Measurements from ENCODE around the gene TMEM38B.

TMEM38B gene, protein sequence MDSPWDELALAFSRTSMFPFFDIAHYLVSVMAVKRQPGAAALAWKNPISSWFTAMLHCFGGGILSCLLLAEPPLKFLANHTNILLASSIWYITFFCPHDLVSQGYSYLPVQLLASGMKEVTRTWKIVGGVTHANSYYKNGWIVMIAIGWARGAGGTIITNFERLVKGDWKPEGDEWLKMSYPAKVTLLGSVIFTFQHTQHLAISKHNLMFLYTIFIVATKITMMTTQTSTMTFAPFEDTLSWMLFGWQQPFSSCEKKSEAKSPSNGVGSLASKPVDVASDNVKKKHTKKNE

GRCh38 chr9:105694190-105694847 is at the start of gene TMEM38B:
Gene TMEM38B (plus strand): TSS chr9:105694541. CDS start chr9:105694661, 120 bp downstream.
- peak; percentile 85 for DNase-seq (ENCODE audit: low read depth)

GRCh38 chr9:105646879-105647594 is 47.3 kb upstream of the TMEM38B start:
- DNase-seq (ENCODE audit: low read depth): no peak

DNA sequence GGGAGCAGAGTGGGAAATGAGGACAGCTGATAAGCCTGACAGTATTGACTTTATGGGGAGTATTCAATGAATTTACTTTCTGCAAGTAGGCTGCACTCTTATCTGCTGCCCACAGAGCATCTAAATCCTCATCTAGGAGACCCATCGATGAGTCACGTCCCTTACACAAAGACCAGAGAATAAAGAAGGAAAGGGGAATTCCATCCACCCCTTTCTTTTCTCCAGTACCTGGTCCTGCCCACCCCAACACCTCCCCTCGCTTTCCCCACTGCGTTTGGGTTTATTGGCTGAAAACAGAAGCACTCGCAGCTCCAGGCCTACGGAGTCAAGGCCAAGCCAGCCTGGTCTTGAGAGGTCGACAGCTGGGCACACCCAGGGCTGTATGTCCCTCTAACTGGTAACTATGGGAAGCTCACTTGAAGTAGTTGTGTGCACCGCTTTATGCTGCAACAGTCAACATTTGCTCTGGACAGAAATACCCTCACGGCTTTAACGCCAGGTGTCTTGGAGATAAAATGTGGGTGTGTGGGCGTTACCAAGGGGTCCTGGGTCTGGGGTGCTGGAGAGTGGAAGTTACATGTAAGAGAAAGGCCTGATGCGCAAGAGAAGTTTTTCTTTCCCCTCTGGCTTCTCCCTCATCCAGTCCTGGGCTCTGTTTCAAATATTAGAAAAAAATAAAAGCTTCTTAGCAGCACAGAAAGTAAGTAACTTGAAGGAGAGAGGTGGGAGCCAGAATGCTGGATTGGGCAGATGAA is 46.6 kb upstream of the TMEM38B start:
- DNase-seq (ENCODE audit: low read depth): peak; percentile 8

DNA sequence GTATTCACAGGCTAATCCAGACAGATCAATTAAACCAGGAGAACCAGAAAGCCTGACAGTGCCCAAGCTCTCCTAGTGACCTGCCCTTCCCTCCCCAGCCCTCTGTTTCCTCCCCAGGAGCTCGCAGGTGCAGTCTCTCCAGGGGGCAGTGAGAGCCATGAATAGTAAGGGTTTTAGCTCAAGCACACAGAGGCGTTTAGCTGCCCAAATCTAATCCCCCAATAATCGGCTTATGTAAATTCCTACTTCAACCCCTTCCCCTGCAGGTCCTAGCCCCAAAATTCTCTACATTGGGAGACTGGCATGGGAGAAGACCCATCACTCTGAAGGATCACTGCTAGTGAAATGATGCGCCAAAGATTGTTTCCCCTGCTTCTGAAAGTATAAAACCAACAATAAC is 42.5 kb upstream of the TMEM38B start:
- DNase-seq (ENCODE audit: low read depth): no peak

DNA sequence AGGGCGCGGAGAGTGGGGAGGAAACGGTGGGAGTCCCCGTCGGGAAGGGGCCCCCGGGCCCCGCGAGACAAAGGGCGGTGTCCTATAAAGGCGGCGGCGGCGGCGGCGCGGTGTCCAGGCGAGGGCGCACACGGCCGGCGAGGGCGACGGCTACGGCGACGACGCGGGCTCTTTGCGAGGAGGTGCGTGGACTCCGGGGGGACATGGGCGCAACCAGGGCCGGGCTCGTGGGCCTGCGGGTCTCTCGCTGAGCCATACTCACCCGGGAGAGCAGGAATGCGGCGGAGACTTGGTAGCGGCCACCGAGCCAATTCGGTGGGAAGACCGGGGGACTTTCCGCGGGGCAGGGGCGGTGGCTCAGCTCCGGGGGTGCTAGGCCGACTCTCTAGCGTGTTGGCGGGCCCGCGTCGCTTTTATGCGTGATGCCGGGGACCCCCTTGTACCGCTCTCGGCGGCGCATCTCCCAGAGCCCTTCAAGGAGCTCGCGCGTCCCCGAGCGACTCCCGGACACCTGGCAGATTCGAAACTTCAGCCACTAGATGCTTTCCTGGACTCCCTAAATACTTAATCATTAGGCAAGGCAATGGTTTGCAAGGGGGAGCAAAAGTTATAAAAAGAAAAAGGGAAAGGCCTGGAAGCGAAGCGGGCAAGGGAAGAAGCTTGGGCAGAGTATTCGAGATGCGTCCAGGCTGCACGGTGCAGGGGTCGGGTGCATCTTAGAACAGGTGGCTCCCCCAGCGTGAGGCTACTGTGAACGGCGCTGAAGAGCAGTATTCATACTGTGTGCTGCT is 38.0 kb upstream of the TMEM38B start:
- DNase-seq (ENCODE audit: low read depth): peak; percentile 30

DNA sequence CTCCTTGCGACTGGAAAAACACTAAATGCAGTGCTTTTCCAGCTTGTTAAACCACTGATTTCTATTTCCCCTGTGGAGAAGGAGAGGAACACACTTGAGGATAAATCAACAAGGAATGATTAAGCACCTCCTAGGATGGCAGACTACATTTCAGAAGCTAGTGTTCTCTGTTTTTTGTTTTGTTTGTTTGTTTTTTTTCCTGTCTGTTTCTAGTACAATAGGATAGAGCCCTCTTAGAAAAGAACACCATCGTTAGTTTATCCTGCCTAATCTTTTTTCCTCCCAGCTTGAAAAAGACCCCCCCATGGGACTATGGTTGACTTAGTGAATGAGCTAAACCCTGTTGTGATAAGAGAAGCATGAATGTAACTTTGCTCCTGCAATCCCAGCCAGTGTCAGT is 36.0 kb upstream of the TMEM38B start:
- no peak for DNase-seq (ENCODE audit: low read depth)

GRCh38 chr9:105661011-105661410 is 33.3 kb upstream of the TMEM38B start:
- no peak for DNase-seq (ENCODE audit: low read depth)

- DNase-seq (ENCODE audit: low read depth): no peak
Observed at GRCh38 chr9:105662184-105663104, 31.9 kb upstream of the TMEM38B start, which contains the start of gene TAL2. Gene TAL2 (plus strand): TSS chr9:105662457. CDS start chr9:105662497, 40 bp downstream.

DNA sequence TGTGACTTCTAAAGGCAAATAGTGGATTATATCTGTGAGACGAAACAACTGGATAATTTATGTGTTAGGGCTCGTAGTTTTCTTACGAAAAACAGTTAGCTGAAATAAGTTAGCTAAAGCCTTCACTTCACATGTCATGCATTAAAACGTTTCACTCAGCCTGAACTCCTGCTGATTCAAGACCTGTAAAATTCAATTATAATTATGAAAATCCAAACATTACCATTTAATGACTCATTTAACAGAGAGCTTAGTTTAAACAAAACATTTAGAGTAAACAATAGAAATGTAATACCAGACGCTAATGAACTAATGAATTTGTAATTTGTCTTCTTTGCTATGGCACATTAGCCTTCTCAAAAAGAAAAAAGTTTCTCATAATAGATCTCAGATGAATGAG is 30.4 kb upstream of the TMEM38B start:
- DNase-seq (ENCODE audit: low read depth): no peak

GRCh38 chr9:105667867-105668266 is 26.5 kb upstream of the TMEM38B start:
- no peak for DNase-seq (ENCODE audit: low read depth)

DNA sequence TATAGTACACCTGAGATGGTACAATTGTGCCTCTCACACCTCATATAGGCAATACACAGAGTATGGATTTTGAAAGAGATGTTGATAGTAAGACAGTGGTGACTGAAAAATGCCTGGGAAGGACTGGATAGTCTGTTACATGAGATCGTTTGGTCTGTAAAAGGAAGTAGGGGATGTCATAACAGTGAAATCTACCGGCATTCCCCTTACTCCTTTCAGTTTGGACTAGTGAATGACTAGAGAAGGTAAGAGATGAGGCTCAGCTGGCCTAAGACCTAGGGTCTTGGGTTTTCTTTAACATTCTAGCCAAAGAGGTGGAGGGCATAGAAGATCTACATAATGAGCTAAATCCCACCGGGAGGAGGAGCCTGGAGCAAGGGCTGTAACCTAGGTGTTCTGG is 24.0 kb upstream of the TMEM38B start:
- no peak for DNase-seq (ENCODE audit: low read depth)

DNA sequence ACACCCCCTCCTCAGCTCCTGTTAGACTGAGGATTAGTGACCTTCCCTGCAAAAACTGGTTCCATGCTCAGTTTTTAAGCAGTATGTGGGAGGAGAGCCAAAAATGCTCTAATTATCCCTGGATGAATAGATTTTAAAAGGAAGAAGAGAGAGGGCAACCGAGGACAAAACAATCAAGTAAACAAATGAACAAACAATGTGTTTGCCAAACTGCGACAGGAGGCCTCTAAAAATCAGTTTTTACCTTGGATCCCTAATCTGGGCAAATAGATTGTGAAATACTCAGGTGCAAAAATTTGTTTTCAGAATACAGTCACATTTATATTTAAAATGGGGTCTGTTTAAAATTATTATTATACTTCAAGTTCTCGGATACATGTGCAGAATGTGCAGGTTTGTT is 23.6 kb upstream of the TMEM38B start:
- no peak for DNase-seq (ENCODE audit: low read depth)

GRCh38 chr9:105672711-105673234 is 21.6 kb upstream of the TMEM38B start:
- no peak for DNase-seq (ENCODE audit: low read depth)

DNA sequence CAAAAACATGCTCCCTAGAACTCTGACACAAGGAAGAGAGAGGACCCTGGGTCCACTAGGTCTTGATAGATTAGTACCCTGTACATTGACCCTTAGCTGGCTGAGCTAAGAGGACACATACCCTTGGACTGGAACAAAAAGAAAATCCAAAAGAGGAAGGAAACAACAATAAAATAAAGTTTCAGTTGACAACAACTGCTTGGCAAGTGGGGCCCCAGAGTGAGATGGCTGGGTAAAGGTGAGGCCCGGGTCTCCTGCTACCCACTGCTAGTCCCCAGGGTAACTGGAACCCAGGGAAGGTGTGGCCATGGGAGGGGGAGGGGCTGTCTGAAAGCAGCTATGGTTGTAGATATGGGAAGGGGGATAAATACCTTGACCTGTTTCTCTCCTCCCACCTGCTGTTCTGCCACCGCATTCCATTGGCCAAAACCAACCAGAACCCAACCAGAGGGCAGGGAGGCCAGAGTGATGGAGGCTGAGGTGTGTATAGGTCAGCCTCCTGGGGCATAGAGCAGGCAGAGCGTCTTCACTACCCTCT is 20.4 kb upstream of the TMEM38B start:
- no peak for DNase-seq (ENCODE audit: low read depth)

DNA sequence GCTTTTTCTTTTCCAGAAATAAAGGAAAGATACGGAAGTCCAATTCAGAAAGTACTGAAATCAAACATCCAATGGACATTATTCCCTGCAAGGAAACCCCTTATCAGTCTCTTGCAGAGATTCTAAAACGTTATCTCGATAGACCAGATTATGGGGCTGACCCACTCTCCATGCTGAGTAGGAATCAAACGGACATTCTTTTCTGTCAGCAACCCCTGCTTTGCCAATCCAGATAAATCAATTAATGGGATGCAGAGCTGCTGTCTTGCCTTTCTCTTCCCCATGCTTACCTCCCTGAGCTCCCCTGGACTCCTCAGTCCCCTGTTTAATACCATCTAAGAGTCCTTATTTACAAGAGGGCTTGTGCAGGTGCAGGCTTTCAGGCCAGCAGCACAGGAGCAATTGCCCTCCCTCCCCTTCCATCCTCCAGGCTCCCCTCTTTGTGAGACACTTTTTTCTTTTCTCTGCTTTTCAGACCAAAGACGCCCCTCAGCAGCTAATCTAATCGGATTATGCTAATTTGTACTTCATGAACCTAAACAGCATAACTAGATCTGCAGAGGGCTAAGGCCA is 17.9 kb upstream of the TMEM38B start:
- no peak for DNase-seq (ENCODE audit: low read depth)

DNA sequence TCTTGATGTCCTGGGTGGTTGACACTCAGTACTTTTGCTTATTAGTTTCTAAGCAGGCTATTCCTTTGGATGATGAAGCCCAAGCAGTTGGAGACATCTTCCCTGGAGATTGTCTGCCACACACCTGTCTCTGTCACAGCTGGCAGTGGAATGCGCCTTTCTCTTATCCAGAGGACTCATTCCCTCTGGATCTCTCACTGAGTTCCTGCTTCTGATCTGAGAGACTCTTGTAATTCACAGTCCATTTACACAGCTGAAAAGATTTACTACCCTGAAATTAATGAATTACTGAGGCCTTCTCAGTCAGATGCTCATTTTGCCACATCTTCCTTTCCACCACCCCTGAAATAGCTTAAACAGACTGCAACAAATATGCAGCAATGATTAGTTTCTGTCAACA is 16.2 kb upstream of the TMEM38B start:
- DNase-seq (ENCODE audit: low read depth): no peak

DNA sequence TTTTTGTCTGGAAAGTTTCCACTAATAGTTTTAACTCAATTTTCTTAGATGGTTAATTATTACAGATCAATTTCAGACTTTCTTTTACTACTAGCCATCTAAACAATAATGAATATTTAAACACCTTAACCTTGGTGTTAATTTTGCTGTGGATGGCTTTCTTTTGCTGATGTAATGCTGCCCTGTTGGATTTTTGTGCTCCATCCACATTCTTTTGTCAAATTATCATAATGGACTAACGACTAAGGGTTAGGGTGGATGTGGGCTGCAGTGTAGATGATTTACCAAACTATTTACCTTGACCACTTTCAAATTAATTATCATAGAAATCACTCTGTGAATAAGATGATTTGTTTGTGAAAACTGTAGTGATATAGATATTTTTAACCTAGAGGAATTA is 15.6 kb upstream of the TMEM38B start:
- no peak for DNase-seq (ENCODE audit: low read depth)

DNA sequence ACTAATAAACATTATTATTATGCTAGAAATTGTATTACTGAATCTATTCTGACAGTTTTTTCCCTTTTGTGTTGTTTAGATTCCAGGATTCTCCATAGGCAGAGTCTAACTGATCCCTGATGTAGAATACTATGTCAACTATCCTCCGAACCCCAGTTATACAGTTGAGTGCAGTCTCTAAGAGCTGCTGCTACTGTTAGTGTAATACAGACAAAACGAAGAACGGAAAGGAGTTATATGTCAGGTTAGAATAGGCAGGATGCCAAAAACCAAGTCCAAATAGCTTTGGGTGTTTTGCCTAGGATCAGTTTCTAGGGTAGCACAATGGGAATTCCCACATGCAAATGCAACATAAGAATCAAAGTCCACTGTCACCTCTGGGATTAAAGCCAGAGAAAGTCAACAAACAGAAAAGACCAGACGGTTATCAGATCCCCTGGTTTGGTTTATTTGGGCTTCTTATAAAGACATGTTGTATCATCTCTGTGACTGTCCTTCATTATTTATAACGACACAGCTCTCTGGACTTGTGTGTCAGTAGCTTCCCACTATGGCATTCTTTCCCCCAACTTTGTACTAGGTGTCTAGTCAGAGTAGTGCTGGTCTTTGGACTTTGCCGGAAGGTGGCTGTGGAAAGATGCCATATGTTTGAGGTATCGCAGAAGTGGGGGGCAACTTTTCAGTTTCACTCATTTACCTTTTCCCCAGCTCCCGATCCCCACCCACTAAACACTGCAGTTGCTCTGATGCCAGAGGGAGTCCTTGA is 14.9 kb upstream of the TMEM38B start:
- no peak for DNase-seq (ENCODE audit: low read depth)

GRCh38 chr9:105681313-105681712 is 13.0 kb upstream of the TMEM38B start:
- DNase-seq (ENCODE audit: low read depth): no peak

Measured in ELR (cell line).